ENCODE results near the gene HRAS.

Gene HRAS

GRCh38 chr11:567011-567628 is 31.7 kb upstream of the HRAS start:
- no peak for DNase-seq

- DNase-seq, result no peak
Observed at GRCh38 chr11:565921-566509, 30.6 kb upstream of the HRAS start.

DNA sequence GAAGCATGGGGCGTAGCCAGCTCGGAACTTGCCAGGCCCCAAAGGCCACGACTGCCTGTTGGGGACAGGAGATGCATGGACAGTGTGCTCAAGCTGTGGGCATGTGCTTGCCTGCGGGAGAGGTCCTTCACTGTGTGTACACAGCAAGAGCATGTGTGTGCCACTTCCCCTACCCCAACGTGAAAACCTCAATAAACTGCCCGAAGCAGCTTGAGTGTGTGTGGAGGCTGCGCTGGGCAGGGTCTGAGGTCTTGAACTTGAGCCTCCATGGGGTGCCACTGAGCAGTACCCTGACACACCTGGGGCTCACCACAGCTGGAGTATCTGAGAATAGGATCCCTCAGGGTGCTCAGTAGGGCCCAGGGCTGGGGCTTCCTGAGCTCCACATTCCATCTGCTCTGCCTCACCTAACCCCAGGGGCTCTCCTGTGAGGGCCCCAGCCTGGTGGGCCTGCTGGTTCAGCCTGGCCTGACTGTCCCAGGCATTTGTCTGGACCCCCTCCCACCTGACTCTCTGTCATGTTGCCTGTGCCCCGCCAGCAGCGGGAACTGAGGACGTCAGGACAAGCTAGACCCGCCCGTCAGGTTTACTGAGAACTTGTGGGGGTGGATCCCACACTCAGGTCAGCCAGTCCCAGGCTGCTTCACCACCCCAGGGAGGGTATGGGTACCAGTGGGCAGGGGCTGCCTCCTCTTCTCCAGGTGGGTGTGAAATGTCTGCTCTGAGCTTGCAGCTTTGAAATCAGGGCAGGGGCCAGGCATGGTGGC is 28.6 kb upstream of the HRAS start:
- no peak for DNase-seq

DNA sequence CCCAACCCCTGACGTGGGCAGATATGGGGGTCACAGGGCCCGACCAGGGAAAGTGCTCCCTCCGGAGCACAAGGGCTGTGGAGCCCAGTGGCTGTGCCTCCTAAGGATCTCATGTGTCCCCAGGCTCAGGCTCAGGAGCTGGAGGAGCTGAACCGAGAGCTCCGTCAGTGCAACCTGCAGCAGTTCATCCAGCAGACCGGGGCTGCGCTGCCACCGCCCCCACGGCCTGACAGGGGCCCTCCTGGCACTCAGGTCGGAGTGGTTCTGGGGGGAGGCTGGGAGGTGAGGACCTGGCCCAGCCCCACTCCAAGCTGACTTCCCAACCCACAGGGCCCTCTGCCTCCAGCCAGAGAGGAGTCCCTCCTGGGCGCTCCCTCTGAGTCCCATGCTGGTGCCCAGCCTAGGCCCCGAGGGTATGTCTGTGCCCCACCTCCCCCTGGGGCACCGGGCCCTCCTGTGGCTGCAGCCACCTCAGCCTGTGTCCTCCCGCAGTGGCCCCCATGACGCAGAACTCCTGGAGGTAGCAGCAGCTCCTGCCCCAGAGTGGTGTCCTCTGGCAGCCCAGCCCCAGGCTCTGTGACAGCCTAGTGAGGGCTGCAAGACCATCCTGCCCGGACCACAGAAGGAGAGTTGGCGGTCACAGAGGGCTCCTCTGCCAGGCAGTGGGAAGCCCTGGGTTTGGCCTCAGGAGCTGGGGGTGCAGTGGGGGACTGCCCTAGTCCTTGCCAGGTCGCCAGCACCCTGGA is 27.9 kb upstream of the HRAS start:
- DNase-seq, result no peak

DNA sequence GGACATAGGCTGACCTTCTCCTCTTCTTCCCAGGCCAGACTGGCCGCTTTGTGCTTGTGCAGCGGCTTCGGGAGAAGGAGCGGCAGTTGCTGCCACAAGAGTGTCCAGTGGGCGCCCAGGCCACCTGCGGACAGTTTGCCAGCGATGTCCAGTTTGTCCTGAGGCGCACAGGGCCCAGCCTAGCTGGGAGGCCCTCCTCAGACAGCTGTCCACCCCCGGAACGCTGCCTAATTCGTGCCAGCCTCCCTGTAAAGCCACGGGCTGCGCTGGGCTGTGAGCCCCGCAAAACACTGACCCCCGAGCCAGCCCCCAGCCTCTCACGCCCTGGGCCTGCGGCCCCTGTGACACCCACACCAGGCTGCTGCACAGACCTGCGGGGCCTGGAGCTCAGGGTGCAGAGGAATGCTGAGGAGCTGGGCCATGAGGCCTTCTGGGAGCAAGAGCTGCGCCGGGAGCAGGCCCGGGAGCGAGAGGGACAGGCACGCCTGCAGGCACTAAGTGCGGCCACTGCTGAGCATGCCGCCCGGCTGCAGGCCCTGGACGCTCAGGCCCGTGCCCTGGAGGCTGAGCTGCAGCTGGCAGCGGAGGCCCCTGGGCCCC is 26.8 kb upstream of the HRAS start:
- DNase-seq, result no peak

DNA sequence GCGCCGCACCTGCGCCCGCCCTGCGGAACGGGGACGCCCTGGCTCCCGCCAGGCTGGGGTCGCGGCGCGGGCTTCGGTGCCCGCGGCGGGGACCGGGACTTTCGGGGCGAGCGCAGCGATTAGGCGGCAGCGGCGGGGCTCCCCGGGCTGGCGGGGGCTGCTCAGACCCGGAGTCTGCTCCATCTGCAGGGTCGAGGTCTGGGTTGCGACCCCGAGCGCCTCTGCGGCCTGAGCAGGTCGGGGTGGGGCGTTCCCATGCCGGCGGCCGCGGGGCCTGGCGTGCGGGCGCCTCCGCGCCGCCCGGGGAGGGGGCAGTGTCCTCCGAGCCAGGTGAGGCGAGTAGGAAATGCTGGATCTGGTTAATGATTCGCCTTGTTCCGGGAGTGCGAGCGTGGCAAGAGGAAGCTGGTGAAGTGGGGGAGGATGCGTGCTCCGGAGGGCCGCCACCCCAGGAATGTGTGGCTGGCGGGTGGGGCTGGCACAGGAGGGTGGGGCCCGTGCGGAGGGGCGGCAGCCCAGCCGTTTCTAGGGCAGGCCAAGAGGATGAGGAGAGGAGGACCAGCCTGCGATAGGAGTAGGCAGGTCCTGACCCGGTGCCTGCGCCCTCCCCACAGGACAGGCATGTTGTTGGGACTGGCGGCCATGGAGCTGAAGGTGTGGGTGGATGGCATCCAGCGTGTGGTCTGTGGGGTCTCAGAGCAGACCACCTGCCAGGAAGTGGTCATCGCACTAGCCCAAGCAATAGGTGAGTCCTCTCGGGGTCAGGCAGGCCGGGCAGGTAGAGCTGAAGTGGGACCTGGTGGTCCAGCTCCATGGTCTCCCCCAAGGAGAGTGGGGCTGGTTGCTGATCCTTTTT is 26.0 kb upstream of the HRAS start:
- no peak for DNase-seq

DNA sequence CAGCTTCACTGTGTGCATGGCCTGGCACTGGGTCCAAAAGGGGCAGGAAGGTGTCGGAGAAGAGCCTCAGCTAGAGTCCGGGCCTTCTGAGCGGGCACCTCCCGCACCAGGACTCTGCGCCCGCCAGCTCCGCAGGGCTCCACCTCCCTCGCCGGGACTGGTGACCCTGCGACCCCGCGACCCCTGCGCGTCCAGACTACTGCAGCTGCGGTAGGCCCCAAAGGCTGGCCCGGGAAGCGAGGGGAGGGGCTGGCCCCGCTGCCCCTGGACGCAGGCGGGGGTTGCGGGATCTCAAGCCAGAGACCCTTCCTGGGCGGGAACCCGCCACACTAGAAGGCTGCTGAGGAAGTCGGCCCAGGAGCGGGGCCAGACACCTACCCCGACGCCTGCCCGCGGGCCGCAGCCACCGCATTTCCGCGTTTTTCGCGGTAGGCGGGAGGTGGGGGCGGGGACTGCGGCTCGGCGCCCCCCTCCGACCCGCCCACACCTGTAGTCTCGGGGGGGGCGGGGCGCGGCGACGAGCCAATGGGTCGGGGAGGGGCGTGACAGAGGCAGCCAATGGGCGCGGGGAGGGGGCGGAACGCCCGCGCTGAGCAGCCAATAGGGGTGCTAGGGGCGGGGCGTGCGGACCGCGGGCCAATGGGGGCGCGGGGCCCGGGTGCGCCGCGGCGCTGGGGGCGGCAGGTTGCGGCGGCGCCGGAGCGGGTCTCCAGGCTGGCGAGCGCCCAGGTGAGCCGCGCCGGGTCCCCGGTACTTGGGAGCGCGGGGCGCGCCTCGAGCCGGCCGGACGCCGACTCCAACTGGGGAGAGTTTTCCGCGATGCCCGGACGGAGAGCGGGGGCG is 25.1 kb upstream of the HRAS start, which contains the start of the genes LMNTD2 and RASSF7:
TSS of gene LMNTD2 (minus strand) at position 434 of the 843 bp plus-strand sequence. CDS start at position 412, 22 bp downstream.
TSS of gene RASSF7 (plus strand) at position 666 of the 843 bp plus-strand sequence. CDS start 799 bp downstream, outside the sequence.
- DNase-seq, result peak; percentile 96

- no peak for DNase-seq
Observed at GRCh38 chr11:559712-560304, 24.4 kb upstream of the HRAS start.

- DNase-seq, result no peak
Observed at GRCh38 chr11:559020-559620, 23.7 kb upstream of the HRAS start.

DNA sequence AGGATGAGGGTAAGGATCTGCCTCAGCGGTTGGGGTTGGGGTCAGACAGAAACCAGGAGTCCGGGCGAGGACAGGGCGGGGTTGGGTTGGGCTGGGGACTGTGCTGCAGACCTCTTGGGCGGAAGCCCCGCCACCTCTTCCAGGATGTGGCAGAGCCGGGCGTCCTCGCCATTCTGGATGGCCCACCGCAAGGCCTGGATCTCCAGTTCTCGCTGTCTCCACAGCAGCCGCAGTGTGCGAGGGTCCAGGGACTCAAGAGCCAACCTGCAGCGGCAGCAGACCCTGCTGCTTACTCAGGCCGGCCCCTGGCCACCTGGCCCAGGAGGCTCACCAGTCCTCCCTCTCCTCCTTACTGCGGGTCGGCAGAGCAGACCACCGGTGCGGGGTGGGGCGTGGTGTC is 23.1 kb upstream of the HRAS start:
- DNase-seq, result no peak

- no peak for DNase-seq
Observed at GRCh38 chr11:557328-558132, 22.2 kb upstream of the HRAS start.

GRCh38 chr11:556662-557256 is 21.4 kb upstream of the HRAS start:
- no peak for DNase-seq

DNA sequence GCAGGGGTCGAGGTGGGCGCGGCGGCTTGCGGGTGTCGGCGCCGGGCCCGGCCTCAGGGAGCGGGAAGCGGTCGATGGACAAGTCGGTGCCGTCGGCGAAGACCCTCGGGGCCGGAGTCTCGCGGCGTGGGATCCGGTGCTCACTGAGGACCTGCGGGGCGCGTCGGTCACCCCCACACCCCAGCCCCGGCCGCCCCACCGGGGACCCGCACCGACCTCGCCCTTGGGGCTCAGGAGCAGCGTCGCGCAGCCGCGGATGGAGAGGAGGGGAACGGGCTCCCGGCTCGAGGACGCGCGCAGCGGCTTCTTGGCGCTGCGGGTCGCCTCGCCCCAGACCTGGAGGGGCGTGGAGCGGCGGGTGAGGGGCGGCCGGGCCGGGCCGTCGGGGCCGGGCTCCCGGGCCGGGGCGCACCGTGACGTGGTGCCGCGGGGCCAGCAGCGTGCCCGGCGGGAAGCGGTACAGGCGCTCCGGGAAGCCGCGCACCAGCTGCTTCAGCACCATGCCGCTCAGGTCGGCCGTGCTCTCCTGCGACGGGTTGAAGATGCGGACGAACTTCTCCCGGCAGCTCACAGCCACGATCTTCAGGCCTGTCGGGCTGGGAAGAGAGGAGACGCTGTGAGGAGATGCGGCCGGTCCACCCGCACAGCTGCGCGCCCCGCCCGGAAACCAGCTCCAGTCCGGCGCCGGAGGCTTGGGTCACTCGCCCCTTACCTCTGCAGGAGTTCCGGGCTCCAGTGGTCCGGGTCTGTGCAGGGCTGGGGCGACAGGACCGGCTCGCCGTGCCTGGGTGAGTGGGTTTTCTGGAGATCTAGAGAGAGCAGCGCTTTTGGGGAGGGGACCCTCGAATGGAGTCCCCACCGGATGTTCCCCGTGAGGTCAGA is 20.6 kb upstream of the HRAS start:
- no peak for DNase-seq

GRCh38 chr11:555227-555779 is 19.9 kb upstream of the HRAS start:
- DNase-seq, result no peak

- DNase-seq, result peak; percentile 79
Observed at GRCh38 chr11:554428-555226, 19.3 kb upstream of the HRAS start.

GRCh38 chr11:553988-554340 is 18.6 kb upstream of the HRAS start:
- DNase-seq, result no peak

Data from activated naive CD4-positive, alpha-beta T cell treated with anti-CD3 and anti-CD28 coated beads, Interleukin-2, amount 50 U/mL, for 16 hours (primary cell).